Tracheal epithelial cell (primary cell): ENCODE results near the gene NIPAL4. TPM values are rescaled to one million over a fixed set of nuclear protein-coding genes. Genes with fewer than 3 reads are reported as not detected.

Experiments used
- total RNA-seq: library from RNA; depleted of rRNA; stranded (reverse); fragments of >200 nt; gene quantifications from 2 replicates; pipeline ENCODE4 v1.2.1, GENCODE V29; 2014

The NIPAL4 gene
- 6.0 and 22.2 TPM in 2 replicates for total RNA-seq

DNA sequence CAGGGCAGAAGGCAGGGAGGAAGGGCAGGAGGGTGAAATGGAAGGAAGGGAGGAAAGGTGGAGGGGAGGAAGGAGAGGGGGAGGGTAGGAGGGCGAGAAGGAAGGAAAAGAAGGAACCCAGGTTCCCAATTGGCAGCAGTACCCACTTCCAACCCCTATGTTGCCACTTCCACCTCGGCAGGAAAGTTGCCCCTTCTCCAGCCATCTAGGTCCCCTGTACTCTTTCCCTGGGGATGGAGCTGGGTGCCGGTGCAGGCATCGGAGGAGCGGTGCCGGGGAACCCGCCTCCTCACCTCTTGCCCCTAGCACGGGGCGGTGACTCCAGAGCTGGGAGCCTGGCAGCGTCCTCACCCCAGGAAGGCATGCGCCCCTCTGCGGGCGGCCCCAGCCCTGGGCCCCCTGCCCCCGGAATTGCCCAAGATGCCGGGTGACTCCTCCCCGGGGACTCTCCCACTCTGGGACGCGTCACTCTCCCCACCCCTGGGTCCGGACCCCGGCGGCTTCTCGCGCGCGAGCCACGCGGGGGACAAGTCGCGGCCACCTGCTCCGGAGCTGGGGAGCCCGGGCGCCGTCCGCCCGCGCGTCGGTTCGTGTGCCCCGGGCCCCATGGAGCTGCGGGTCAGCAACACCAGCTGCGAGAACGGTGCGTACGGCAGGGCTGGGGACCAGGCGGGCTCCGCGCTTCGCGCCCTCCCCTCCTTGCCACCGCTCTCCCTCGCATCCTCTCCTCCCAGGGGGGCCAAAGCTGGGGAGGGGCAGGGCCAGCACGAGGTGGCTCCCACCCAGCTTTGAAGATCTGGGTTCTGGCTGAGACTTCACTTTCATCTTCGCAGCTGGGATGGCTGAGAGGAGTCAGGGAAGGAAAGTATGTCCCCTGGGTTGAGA, at the start of gene NIPAL4:
NIPAL4 (plus strand) TSS at position 499 of the 885 bp plus-strand sequence; CDS start at position 607, 108 bp downstream.

Other genes starting within 250 kb of the NIPAL4 start
- 2.1 and 8.0 TPM in 2 replicates for gene CYFIP2, start 194.1 kb upstream of the NIPAL4 start, total RNA-seq
- 1.1 and 12.5 TPM in 2 replicates for gene ADAM19, start 115.6 kb downstream of the NIPAL4 start, total RNA-seq
- gene SOX30, start 192.2 kb downstream of the NIPAL4 start, total RNA-seq = 0.24 TPM in 1 of 2 replicates, not detected in the other
- gene C5orf52, start 211.3 kb downstream of the NIPAL4 start, total RNA-seq = not detected in 2 replicates